HepG2 (cell line): ENCODE measurements around the gene FEM1B. TPM values are rescaled to one million over a fixed set of nuclear protein-coding genes. Genes with fewer than 3 reads are reported as not detected.

Experiments used
- ATAC-seq: fragments of 200-7000 bp; cut with Tn5 transposase; 3 replicates; pipeline ENCODE4 v1.9.1; 2020; ENCODE audit warnings: mild to moderate bottlenecking, moderate library complexity
- BruUV-seq: library from RNA; stranded (reverse); fragments of 400-500 nt; replicated peaks from 2 replicates; lab custom pipeline; 2021; lab: Mats Ljungman, UMichigan
- CTCF ChIA-PET: fragments of 300-600 bp; formaldehyde crosslinking; extraction: SDS; loops from one replicate; lab custom pipeline; 2021; ENCODE audit warnings: low total read pairs, inconsistent platforms, low intra/inter-chr PET ratio; lab: Yijun Ruan, JAX
- POLR2A ChIA-PET: fragments of 350-600 bp; sonication (Branson Sonifier 250); formaldehyde crosslinking; loops from one replicate; lab custom pipeline; 2020; ENCODE audit warnings: antibody characterized with exemption, inconsistent platforms; lab: Yijun Ruan, JAX
- DNase-seq: peaks from one replicate; pipeline ENCODE4 v3.0.0-alpha.2; 2015; ENCODE audit warnings: low spot score
- FAIRE-seq: peaks from 3 replicates; lab custom pipeline; 2011; peaks lifted over from hg19 to GRCh38; lab: Jason Lieb, UNC
- H2AFZ ChIP-seq: one replicate; pipeline ENCODE4 v1.6.1; 2011; ENCODE audit warnings: low read length, inconsistent platforms
- H3K27ac ChIP-seq: fragments of 300-600 bp; 3 replicates; pipeline ENCODE4 v1.8.0; 2011; ENCODE audit warnings: mixed run types, mild to moderate bottlenecking, mixed read lengths, low read length, inconsistent platforms; ENCODE audit not compliant: insufficient read depth; ENCODE audit errors: extremely low read length
- H3K27me3 ChIP-seq, 2 experiments: fragments of 200-600 bp in 1 of 2; 2 replicates in 1 of 2; 3 replicates in 1 of 2; pipeline versions ENCODE4 v1.6.0 to v1.8.0; 2011; ENCODE audit warnings: low read length in 2 of 2, mild to moderate bottlenecking in 2 of 2, moderate library complexity in 2 of 2, inconsistent platforms in 1 of 2; ENCODE audit not compliant: insufficient read depth in 2 of 2, control insufficient read depth in 1 of 2
- H3K36me3 ChIP-seq, 2 experiments: fragments of 200-600 bp in 1 of 2; replicated peaks in 1 of 2; 2 replicates in 1 of 2; 3 replicates in 1 of 2; pipeline versions ENCODE4 v1.5.1 to v1.8.0; 2011; ENCODE audit warnings: low read length in 2 of 2, inconsistent platforms in 1 of 2; ENCODE audit not compliant: insufficient read depth in 2 of 2, control insufficient read depth in 1 of 2
- H3K4me1 ChIP-seq: 2 replicates; pipeline ENCODE4 v1.5.1; 2012; ENCODE audit warnings: low read length, inconsistent platforms; ENCODE audit not compliant: insufficient read depth
- H3K4me2 ChIP-seq: 2 replicates; pipeline ENCODE4 v1.6.0; 2011; ENCODE audit warnings: low read depth, low read length, inconsistent platforms
- H3K4me3 ChIP-seq, 3 experiments: fragments of 200-600 bp in 1 of 3; sonication (generic), shearing (Covaris generic) in 1 of 3; replicated peaks in 1 of 3; 2 replicates each; pipeline ENCODE4 v1.5.1; 2011 to 2016; ENCODE audit warnings: low read length in 3 of 3, inconsistent platforms in 2 of 3, low read depth in 2 of 3, mild to moderate bottlenecking in 2 of 3, control low read depth in 1 of 3, mixed read lengths in 1 of 3; ENCODE audit not compliant: insufficient read depth in 1 of 3
- H3K79me2 ChIP-seq: one replicate; pipeline ENCODE4 v1.6.1; 2011; ENCODE audit warnings: low read length, inconsistent platforms; ENCODE audit not compliant: insufficient read depth
- H3K9ac ChIP-seq: 2 replicates; pipeline ENCODE4 v1.6.0; 2011; ENCODE audit warnings: mild to moderate bottlenecking, low read depth, low read length, inconsistent platforms; ENCODE audit not compliant: insufficient read depth
- H3K9me3 ChIP-seq: 2 replicates; pipeline ENCODE4 v1.5.1; 2012; ENCODE audit warnings: mild to moderate bottlenecking, low read length
- H4K20me1 ChIP-seq: 2 replicates; pipeline ENCODE4 v1.6.0; 2011; ENCODE audit warnings: inconsistent platforms, mild to moderate bottlenecking, low read length, moderate library complexity; ENCODE audit not compliant: insufficient read depth
- BORCS8-MEF2B ChIP-seq: sonication (generic); formaldehyde crosslinking; IDR thresholded peaks from 2 replicates; pipeline ENCODE4 v1.8.0; 2022; ENCODE audit warnings: mild to moderate bottlenecking, missing genetic modification reagents
- CENPT ChIP-seq: sonication (generic); formaldehyde crosslinking; IDR thresholded peaks from 2 replicates; pipeline ENCODE4 v1.8.0; 2022; ENCODE audit warnings: low read depth, mild to moderate bottlenecking, moderate library complexity, missing genetic modification reagents
- JUND ChIP-seq: sonication (generic); formaldehyde crosslinking; IDR thresholded peaks from 2 replicates; pipeline ENCODE4 v1.8.0; 2022; ENCODE audit warnings: mild to moderate bottlenecking, missing genetic modification reagents
- MTA1 ChIP-seq: sonication (generic); formaldehyde crosslinking; IDR thresholded peaks from 2 replicates; pipeline ENCODE4 v1.4.0; 2020; ENCODE audit warnings: missing genetic modification reagents, mild to moderate bottlenecking, borderline replicate concordance
- ZFP36L1 ChIP-seq: sonication (generic); formaldehyde crosslinking; IDR thresholded peaks from 2 replicates; pipeline ENCODE4 v1.8.0; 2022; ENCODE audit warnings: mild to moderate bottlenecking, missing genetic modification reagents, moderate library complexity
- ZNF207 ChIP-seq: fragments of 450-650 bp; IDR thresholded peaks from 2 replicates; pipeline ENCODE4 v1.6.1; 2016; ENCODE audit warnings: antibody characterized with exemption, borderline replicate concordance
- WGBS: methylation state at CpG from one replicate; pipeline ENCODE4 v1.1.6; 2017; ENCODE audit warnings: low lambda C conversion rate; 5-methylcytosine and 5-hydroxymethylcytosine counted together
- in situ Hi-C: cut with HindIII; loops from 2 replicates; pipeline ENCODE4 v1.10.0; 2017; ENCODE audit warnings: low pct_unique_long_range_greater_than_20kb; ENCODE audit not compliant: extremely low pct_ligation_motif_present
- intact Hi-C: fragments of 100-400 bp; cut with micrococcal nuclease; formaldehyde crosslinking; loops from one replicate; pipeline ENCODE4 v1.10.0; 2022; ENCODE audit not compliant: unreplicated experiment
- polyA plus RNA-seq, 8 experiments: library from polyadenylated mRNA; depleted of rRNA in 3 of 8; stranded (reverse) in 7 of 8; unstranded in 1 of 8; fragments of >200 nt; fragmentation: Illumina TruSeq in 4 of 8; extraction: Trizol in 4 of 8; gene quantifications; 2 replicates each; pipeline versions ENCODE4 v1.2.1 to v1.2.3, GENCODE V29; 2011 to 2016; ENCODE audit warnings: low read depth in 4 of 8, missing spikeins in 1 of 8, mixed read lengths in 1 of 8; ENCODE audit not compliant: insufficient read depth in 1 of 8
- total RNA-seq, 5 experiments: library from RNA; depleted of rRNA; stranded (reverse); fragments of >200 nt; fragmentation: Illumina TruSeq; extraction: Trizol; gene quantifications; 2 replicates each; pipeline ENCODE4 v1.2.3, GENCODE V29; 2016; ENCODE audit warnings: low read depth in 1 of 5
- TF ChIP-seq, protein P1 (sequence below): sonication (generic); formaldehyde crosslinking; IDR thresholded peaks from 2 replicates; pipeline ENCODE4 v1.4.0; 2020; ENCODE audit warnings: mild to moderate bottlenecking, missing genetic modification reagents
- TF ChIP-seq, protein P2 (sequence below): IDR thresholded peaks from 2 replicates; pipeline ENCODE4 v1.6.1; 2016; ENCODE audit warnings: missing genetic modification reagents, missing compliant biosample characterization
- TF ChIP-seq, protein P3 (sequence below): sonication (generic); formaldehyde crosslinking; IDR thresholded peaks from 2 replicates; pipeline ENCODE4 v1.4.0; 2020; ENCODE audit warnings: mild to moderate bottlenecking, missing genetic modification reagents
- TF ChIP-seq, protein P4 (sequence below): sonication (generic); formaldehyde crosslinking; IDR thresholded peaks from 2 replicates; pipeline ENCODE4 v1.4.0; 2020; ENCODE audit warnings: low read depth, mild to moderate bottlenecking, missing genetic modification reagents
- TF ChIP-seq, protein P5 (sequence below): sonication (generic); formaldehyde crosslinking; IDR thresholded peaks from 2 replicates; pipeline ENCODE4 v1.5.0; 2020; ENCODE audit warnings: missing genetic modification reagents

The FEM1B gene
- total and polyA plus RNA-seq, 2 of the 13 experiments (the other 11 are each of a cell fraction or from before 2014, with no cell fraction given) = 38.1 to 40.0 TPM

DNA sequence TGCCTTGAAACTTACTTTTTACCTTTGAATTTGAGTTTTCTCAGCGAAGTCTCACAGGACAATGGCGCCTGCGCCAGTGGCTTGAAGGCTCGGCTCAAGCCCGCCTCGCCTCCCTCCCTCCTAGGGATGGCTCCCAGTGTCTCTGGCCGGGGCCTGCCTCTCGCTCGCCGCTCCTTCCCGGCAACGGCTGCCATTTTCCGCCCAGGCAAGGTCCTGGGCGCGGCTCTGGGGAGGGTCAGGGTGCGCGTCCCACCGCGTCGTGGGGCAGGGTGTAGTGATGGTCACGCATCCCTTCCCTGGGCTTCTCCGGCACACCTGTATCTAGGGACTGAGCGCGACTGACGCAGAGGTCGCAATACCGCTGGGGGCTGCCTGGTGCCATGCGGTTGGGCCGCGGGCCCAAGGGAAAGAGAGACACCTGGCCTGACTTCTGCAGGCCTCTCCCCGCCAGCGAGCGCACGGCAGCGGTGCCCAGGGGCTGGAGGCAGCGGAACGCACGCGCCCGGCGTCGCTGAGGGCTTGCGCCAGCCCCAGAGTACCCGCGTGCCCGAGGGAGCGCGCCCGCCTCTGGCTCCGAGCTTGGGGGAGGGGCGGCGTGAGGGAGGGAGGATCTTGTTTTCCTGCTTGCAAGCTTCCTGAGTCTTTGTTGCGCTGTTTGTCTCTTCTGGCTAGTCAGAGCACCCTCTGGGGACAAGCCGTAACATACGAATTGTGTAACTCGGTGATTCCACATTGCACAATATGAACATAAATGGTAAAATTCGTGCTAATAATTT is 20.7 kb upstream of the FEM1B start:
- ChIA-PET CTCF (no interaction called here), POLR2A (interaction anchor here (1.0 to 1.2 kb wide), 2 partner anchors 15 to 20 kb away, joined by 5 to 10 read pairs; partner anchors contain the start of gene FEM1B)
- Histone ChIP-seq H3K36me3 (no peaks in the 10 kb centered on the region), H3K27me3 (0 out of 5 replicates have a peak, but pooled peaks cover 0 to 9% of the 10 kb centered on the region in 2 experiments), H3K9ac (no peak overlapping the region), H2AFZ (peak overlapping the region; percentile 15), H3K79me2 (no peaks in the 10 kb centered on the region), H3K4me1 (peaks cover 7% of the 10 kb centered on the region), H3K27ac (no peak overlapping the region), H3K4me3 (peak overlapping the region; percentile 33 to 57 (median 45)), H4K20me1 (no peaks in the 10 kb centered on the region), H3K9me3 (no peaks in the 10 kb centered on the region), H3K4me2 (peak overlapping the region; percentile 71)
- intact Hi-C loops = no loop called here
- ATAC-seq (peak; percentile 87), DNase-seq (peak; percentile 56), FAIRE-seq (peak; percentile 34)
- WGBS = 49% methylated on average over 52 of the region's 57 CpGs
- no TSS peak for BruUV-seq
- in situ Hi-C loops = loop anchor here (5.0 kb wide), 2 partner anchors 45 to 125 kb away; no protein-coding TSS in a partner anchor
- TF ChIP-seq, protein P1, sequence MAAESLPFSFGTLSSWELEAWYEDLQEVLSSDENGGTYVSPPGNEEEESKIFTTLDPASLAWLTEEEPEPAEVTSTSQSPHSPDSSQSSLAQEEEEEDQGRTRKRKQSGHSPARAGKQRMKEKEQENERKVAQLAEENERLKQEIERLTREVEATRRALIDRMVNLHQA (CRISPR knock-in tag) = no peak
- TF ChIP-seq BORCS8-MEF2B (CRISPR knock-in tag) (no peak; the same call in 1 of the 2 replicates), MTA1 (CRISPR knock-in tag) (no peak), ZNF207 (no peak), JUND (CRISPR knock-in tag) (peak; percentile 39; the same call in 1 of the 2 replicates), CENPT (CRISPR knock-in tag) (no peak), ZFP36L1 (CRISPR knock-in tag) (no peak)
- TF ChIP-seq, protein P2, sequence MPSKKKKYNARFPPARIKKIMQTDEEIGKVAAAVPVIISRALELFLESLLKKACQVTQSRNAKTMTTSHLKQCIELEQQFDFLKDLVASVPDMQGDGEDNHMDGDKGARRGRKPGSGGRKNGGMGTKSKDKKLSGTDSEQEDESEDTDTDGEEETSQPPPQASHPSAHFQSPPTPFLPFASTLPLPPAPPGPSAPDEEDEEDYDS (CRISPR knock-in tag) = peak; percentile 17; the same call in 1 of the 2 replicates
- TF ChIP-seq, protein P3, sequence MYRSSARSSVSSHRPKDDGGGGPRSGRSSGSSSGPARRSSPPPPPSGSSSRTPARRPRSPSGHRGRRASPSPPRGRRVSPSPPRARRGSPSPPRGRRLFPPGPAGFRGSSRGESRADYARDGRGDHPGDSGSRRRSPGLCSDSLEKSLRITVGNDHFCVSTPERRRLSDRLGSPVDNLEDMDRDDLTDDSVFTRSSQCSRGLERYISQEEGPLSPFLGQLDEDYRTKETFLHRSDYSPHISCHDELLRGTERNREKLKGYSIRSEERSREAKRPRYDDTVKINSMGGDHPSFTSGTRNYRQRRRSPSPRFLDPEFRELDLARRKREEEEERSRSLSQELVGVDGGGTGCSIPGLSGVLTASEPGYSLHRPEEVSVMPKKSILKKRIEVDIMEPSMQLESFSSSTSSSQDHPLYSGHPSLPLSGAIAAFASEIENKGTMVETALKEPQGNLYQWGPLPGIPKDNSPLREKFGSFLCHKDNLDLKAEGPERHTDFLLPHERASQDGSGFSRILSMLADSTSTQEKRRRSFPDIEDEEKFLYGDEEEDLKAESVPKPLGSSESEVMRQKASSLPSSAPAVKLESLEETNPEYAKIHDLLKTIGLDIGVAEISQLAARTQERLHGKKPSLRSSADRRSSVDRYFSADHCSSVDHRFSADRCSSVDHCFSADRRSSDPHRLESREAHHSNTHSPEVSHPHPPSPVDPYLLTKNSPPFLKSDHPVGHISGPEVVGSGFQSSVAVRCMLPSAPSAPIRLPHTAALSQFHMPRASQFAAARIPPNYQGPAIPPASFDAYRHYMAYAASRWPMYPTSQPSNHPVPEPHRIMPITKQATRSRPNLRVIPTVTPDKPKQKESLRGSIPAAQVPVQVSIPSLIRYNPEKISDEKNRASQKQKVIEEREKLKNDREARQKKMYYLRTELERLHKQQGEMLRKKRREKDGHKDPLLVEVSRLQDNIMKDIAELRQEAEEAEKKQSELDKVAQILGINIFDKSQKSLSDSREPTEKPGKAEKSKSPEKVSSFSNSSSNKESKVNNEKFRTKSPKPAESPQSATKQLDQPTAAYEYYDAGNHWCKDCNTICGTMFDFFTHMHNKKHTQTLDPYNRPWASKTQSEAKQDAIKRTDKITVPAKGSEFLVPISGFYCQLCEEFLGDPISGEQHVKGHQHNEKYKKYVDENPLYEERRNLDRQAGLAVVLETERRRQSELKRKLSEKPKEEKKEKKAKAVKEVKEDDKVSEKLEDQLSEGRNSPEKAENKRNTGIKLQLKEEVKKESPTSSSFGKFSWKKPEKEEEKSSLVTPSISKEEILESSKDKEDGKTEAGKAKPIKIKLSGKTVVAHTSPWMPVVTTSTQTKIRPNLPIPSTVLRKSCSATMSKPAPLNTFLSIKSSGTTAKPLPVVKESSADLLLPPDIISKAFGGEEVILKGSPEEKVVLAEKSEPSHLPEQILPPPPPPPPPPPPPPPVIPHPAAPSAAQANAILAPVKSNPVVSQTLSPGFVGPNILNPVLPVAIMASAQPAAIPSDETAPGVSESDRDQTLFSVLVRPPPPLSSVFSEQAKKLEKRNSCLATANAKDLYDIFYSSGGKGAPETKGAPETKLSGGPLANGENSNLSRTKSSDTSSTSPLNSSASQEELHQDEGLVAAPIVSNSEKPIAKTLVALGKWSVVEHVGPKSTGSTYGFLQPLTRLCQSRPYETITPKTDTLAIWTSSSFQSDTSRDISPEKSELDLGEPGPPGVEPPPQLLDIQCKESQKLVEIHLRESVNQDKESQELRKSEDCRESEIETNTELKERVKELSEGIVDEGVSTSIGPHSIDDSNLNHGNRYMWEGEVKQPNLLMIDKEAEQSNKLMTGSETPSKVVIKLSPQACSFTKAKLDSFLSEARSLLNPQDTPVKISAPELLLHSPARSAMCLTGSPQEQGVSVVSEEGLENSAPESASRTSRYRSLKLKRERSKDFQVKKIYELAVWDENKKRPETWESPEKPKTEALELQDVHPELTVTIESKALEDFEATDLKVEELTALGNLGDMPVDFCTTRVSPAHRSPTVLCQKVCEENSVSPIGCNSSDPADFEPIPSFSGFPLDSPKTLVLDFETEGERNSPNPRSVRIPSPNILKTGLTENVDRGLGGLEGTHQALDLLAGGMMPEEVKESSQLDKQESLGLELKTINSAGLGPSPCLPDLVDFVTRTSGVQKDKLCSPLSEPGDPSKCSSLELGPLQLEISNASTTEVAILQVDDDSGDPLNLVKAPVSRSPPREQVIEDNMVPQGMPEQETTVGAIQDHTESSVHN = no peak
- TF ChIP-seq, protein P4, sequence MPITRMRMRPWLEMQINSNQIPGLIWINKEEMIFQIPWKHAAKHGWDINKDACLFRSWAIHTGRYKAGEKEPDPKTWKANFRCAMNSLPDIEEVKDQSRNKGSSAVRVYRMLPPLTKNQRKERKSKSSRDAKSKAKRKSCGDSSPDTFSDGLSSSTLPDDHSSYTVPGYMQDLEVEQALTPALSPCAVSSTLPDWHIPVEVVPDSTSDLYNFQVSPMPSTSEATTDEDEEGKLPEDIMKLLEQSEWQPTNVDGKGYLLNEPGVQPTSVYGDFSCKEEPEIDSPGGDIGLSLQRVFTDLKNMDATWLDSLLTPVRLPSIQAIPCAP = no peak
- TF ChIP-seq, protein P5, sequence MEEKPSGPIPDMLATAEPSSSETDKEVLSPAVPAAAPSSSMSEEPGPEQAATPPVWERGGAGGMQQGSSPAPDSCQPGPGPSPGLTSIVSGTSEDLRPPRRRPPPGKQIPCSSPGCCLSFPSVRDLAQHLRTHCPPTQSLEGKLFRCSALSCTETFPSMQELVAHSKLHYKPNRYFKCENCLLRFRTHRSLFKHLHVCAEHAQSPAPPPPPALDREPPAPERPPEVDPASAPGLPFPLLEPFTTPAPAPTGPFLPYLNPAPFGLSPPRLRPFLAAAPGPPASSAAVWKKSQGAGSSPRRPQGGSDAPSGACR (CRISPR knock-in tag) = no peak; the same call in 1 of the 2 replicates
